GM06990 (cell line): ENCODE results near the gene ZC3H12C.

Source experiments
- DNase-seq: peaks from one replicate; pipeline ENCODE4 v3.0.0-alpha.2; 2011; ENCODE audit not compliant: insufficient read length; ENCODE audit errors: extremely low read depth
- H3K27me3 ChIP-seq: replicated peaks from 2 replicates; pipeline ENCODE4 v1.6.0; 2011; ENCODE audit warnings: low read length; ENCODE audit not compliant: control insufficient read depth, insufficient read depth
- H3K36me3 ChIP-seq: 2 replicates; pipeline ENCODE4 v1.5.1; 2011; ENCODE audit warnings: low read length; ENCODE audit not compliant: control insufficient read depth, insufficient read depth
- H3K4me3 ChIP-seq: replicated peaks from 2 replicates; pipeline ENCODE4 v1.5.1; 2011; ENCODE audit warnings: low read depth, mild to moderate bottlenecking, control low read depth, low read length
- CTCF ChIP-seq: IDR thresholded peaks from 2 replicates; pipeline ENCODE4 v1.5.1; 2011; ENCODE audit warnings: low read length, control low read depth, mild to moderate bottlenecking, inconsistent platforms; ENCODE audit not compliant: insufficient read depth, poor library complexity, severe bottlenecking

Gene ZC3H12C

GRCh38 chr11:110174645-110175310, 81.6 kb downstream of the ZC3H12C start:
- H3K27me3 ChIP-seq = no peaks in the 10 kb centered on the region
- no peak for TF ChIP-seq CTCF
- H3K36me3 ChIP-seq = no peaks in the 10 kb centered on the region
- H3K4me3 ChIP-seq = no peak overlapping the region
- DNase-seq = no peak

GRCh38 chr11:110176366-110177085, 83.3 kb downstream of the ZC3H12C start:
- no peaks in the 10 kb centered on the region for H3K36me3 ChIP-seq
- H3K27me3 ChIP-seq = no peaks in the 10 kb centered on the region
- no peak for TF ChIP-seq CTCF
- H3K4me3 ChIP-seq = no peak overlapping the region
- DNase-seq = no peak

- Histone ChIP-seq H3K36me3 (no peaks in the 10 kb centered on the region), H3K27me3 (no peaks in the 10 kb centered on the region)
- TF ChIP-seq CTCF = no peak
These were observed 83.9 kb downstream of the ZC3H12C start for GRCh38 chr11:110177086-110177456.

GRCh38 chr11:110179064-110179463, 85.9 kb downstream of the ZC3H12C start:
- Histone ChIP-seq H3K4me3 (no peak overlapping the region), H3K36me3 (no peaks in the 10 kb centered on the region), H3K27me3 (no peaks in the 10 kb centered on the region)
- DNase-seq = no peak
- no peak for TF ChIP-seq CTCF

More at GRCh38 chr11:110177086-110177456, 83.9 kb downstream of the ZC3H12C start:
- no peak for DNase-seq
- H3K4me3 ChIP-seq = no peak overlapping the region

- H3K27me3 ChIP-seq = no peaks in the 10 kb centered on the region
- TF ChIP-seq CTCF = no peak
- no peak for DNase-seq
These were observed 89.7 kb downstream of the ZC3H12C start for GRCh38 chr11:110182886-110183285.

More at GRCh38 chr11:110182886-110183285, 89.7 kb downstream of the ZC3H12C start:
- H3K36me3 ChIP-seq = no peaks in the 10 kb centered on the region
- no peak overlapping the region for H3K4me3 ChIP-seq
